Transverse colon (tissue), 4 donors: Measurements from ENCODE around the gene NUP214.
A peak's percentile ranks its signal among the peaks of the same experiment; 100 is the strongest.

Experiments used
- EP300 ChIP-seq: sonication (generic); formaldehyde crosslinking; IDR thresholded peaks from one replicate; pipeline ENCODE4 v1.6.1; 2017; ENCODE audit warnings: antibody characterized with exemption, low read depth
- POLR2A ChIP-seq: fragments of 450-650 bp; IDR thresholded peaks from one replicate; pipeline ENCODE4 v1.6.1; 2016; ENCODE audit warnings: antibody characterized with exemption, mild to moderate bottlenecking, moderate library complexity
- POLR2AphosphoS5 ChIP-seq, 3 donors: sonication (generic); formaldehyde crosslinking; IDR thresholded peaks; one replicate each; pipeline ENCODE4 v1.6.1; 2016; ENCODE audit warnings: antibody characterized with exemption in 3 of 3
- TF ChIP-seq, protein P1 (sequence below), 5 experiments: fragments of 200-600 bp in 3 of 5; fragments of 450-650 bp in 2 of 5; sonication (generic) in 3 of 5; IDR thresholded peaks; 1 replicate in 2 of 5; 2 replicates in 3 of 5; pipeline ENCODE4 v1.5.1; 2016 to 2017; ENCODE audit warnings: antibody characterized with exemption in 5 of 5, inconsistent platforms in 3 of 5, mild to moderate bottlenecking in 2 of 5, moderate library complexity in 1 of 5

DNA sequence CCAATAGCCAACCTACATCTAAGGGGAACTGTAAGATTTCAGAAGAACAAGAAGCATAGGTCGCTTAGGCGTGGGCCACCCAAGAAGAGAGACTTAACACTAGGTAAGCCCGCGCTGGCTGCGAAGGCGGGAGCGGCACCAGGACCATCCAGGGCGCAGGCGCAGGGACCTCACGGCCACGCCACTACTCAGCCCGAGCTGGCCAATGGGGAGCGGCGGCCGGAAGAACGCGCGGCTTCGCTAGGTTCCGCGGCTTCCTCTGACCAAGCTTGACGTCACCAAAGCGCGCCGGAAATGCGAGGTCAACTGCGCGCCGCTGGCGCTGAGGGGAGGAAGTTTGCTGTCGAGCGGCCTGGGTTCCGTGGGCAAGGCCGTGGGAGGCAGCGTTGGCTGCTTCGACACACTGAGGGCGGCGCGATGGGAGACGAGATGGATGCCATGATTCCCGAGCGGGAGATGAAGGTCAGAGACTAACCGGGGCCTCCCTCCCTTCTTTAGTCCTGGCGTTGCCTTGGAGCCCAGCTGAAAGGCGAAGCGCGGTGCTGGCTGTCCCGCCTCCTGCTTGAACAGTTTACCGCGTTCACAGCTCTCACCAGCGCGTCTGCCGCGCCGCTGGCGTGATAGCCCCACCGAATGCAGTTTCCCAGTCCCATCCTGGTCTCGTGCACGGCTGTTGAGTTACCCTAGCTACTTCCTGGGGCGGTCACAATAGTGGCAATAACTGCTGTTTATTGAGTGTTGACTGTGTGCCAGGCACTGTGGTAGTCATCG is at the start of gene NUP214:
- TF ChIP-seq POLR2A (peak; percentile 95), POLR2AphosphoS5 (IDR thresholded peaks at IDR 0.05) (peak; percentile 95 to 99 (median 98)), EP300 (no peak)
- TF ChIP-seq, protein P1, sequence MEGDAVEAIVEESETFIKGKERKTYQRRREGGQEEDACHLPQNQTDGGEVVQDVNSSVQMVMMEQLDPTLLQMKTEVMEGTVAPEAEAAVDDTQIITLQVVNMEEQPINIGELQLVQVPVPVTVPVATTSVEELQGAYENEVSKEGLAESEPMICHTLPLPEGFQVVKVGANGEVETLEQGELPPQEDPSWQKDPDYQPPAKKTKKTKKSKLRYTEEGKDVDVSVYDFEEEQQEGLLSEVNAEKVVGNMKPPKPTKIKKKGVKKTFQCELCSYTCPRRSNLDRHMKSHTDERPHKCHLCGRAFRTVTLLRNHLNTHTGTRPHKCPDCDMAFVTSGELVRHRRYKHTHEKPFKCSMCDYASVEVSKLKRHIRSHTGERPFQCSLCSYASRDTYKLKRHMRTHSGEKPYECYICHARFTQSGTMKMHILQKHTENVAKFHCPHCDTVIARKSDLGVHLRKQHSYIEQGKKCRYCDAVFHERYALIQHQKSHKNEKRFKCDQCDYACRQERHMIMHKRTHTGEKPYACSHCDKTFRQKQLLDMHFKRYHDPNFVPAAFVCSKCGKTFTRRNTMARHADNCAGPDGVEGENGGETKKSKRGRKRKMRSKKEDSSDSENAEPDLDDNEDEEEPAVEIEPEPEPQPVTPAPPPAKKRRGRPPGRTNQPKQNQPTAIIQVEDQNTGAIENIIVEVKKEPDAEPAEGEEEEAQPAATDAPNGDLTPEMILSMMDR (IDR thresholded peaks at IDR 0.05) = no peak
